ENCODE data around the gene KCNA10. TPM values are rescaled to one million over a fixed set of nuclear protein-coding genes. Genes with fewer than 3 reads are reported as not detected.
"Not testable (repeated sequence)": the region's sequence is repeated elsewhere in the genome, so short reads cannot be mapped to it uniquely, and the experiment has no call there.

Gene KCNA10
- total RNA-seq, 8 experiments from 2014 or later, result 0.08 to 0.43 (median 0.21) TPM; not detected in 4

GRCh38 chr1:110526201-110526780, 7.3 kb upstream of the KCNA10 start:
- in situ Hi-C loops (cut with MboI; ENCODE audit: low pct_unique_long_range_greater_than_20kb in 2 of 9, low sequenced_read_pairs in 9 of 9, unreplicated experiment in 9 of 9), result loop anchor here in 7 of 9 experiments (10.0 to 25.0 kb wide), 3 partner anchors 89 to 261 kb away; no protein-coding TSS in a partner anchor

GRCh38 chr1:110525249-110525595, 6.2 kb upstream of the KCNA10 start:
- no peak overlapping the region for H3K27ac ChIP-seq
- no peak overlapping the region for H3K4me3 ChIP-seq
- peak in 2 of 8 experiments; percentile 86 to 87 for ATAC-seq (replicated peaks in 6 of 8)
- 0 to 87% (median 80%) methylated on average over 4 to 6 of the region's 6 CpGs; no CpG with 5 or more reads in 4 of the 10 experiments for WGBS, 10 experiments
- in situ Hi-C loops (cut with MboI; ENCODE audit: low pct_unique_long_range_greater_than_20kb in 2 of 9, low sequenced_read_pairs in 9 of 9, unreplicated experiment in 9 of 9), result loop anchor here in 7 of 9 experiments (10.0 to 25.0 kb wide), 3 partner anchors 90 to 262 kb away; no protein-coding TSS in a partner anchor
- peaks cover 0 to 5% of the 10 kb centered on the region in 2 donors for H3K4me1 ChIP-seq (replicated peaks in 1 of 2)

More at GRCh38 chr1:110526201-110526780, 7.3 kb upstream of the KCNA10 start:
- peaks cover 0 to 5% of the 10 kb centered on the region in 2 donors for H3K4me1 ChIP-seq (replicated peaks in 1 of 2)
- no peak overlapping the region for H3K4me3 ChIP-seq
- no peak overlapping the region for H3K27ac ChIP-seq
- peak in 1 of 8 experiments; percentile 26 for ATAC-seq (replicated peaks in 6 of 8)
- 17 to 78% (median 60%) methylated on average over 1 to 6 of the region's 7 CpGs; no CpG with 5 or more reads in 2 of the 10 experiments for WGBS, 10 experiments

GRCh38 chr1:110524311-110525248, 5.6 kb upstream of the KCNA10 start:
- peaks cover 0 to 5% of the 10 kb centered on the region in 2 donors for H3K4me1 ChIP-seq (replicated peaks in 1 of 2)
- no peak overlapping the region for H3K4me3 ChIP-seq
- 0 to 83% (median 39%) methylated on average over 1 to 15 of the region's 20 CpGs; no CpG with 5 or more reads in 3 of the 10 experiments for WGBS, 10 experiments
- in situ Hi-C loops (cut with MboI; ENCODE audit: low pct_unique_long_range_greater_than_20kb in 2 of 9, low sequenced_read_pairs in 9 of 9, unreplicated experiment in 9 of 9), result loop anchor here (10.0 to 25.0 kb wide), 5 partner anchors 88 to 463 kb away; partner anchors contain the start of gene KCNA2 (in 4 of the 9)
- no peak overlapping the region for H3K27ac ChIP-seq
- ATAC-seq (replicated peaks in 6 of 8), result peak; percentile 62 to 97 (median 88)

- peaks cover 0 to 5% of the 10 kb centered on the region in 2 donors for H3K4me1 ChIP-seq (replicated peaks in 1 of 2)
- in situ Hi-C loops (cut with MboI; ENCODE audit: low pct_unique_long_range_greater_than_20kb in 2 of 9, low sequenced_read_pairs in 9 of 9, unreplicated experiment in 9 of 9), result loop anchor here in 7 of 9 experiments (10.0 to 25.0 kb wide), 4 partner anchors 89 to 464 kb away; partner anchors contain the start of gene KCNA2 (in 4 of the 7)
- no peak overlapping the region for H3K27ac ChIP-seq
- H3K4me3 ChIP-seq, result no peak overlapping the region
- ATAC-seq (replicated peaks in 6 of 8), result no peak
- WGBS, 10 experiments, result 58 to 59% methylated on average over 3 to 4 of the region's 4 CpGs; no CpG with 5 or more reads in 8 of the 10 experiments
Observed at GRCh38 chr1:110523011-110523410, 4.0 kb upstream of the KCNA10 start.

- H3K4me3 ChIP-seq, result no peak overlapping the region
- no peak overlapping the region for H3K27ac ChIP-seq
- ATAC-seq (replicated peaks in 6 of 8), result no peak
- 0 to 71% (median 58%) methylated on average over 1 to 5 of the region's 5 CpGs for WGBS, 10 experiments
- in situ Hi-C loops (cut with MboI; ENCODE audit: low pct_unique_long_range_greater_than_20kb in 2 of 9, low sequenced_read_pairs in 9 of 9, unreplicated experiment in 9 of 9), result loop anchor here in 7 of 9 experiments (10.0 to 25.0 kb wide), 4 partner anchors 90 to 465 kb away; partner anchors contain the start of gene KCNA2 (in 4 of the 7)
- H3K4me1 ChIP-seq (replicated peaks in 1 of 2), result peaks cover 0 to 5% of the 10 kb centered on the region in 2 donors
Observed at GRCh38 chr1:110522560-110522959, 3.6 kb upstream of the KCNA10 start.

- H3K4me3 ChIP-seq, result no peak overlapping the region
- no peak overlapping the region for H3K27ac ChIP-seq
- 17 to 69% (median 43%) methylated on average over 1 to 3 of the region's 3 CpGs; no CpG with 5 or more reads in 4 of the 10 experiments for WGBS, 10 experiments
- no peak for ATAC-seq (replicated peaks in 6 of 8)
- H3K4me1 ChIP-seq (replicated peaks in 1 of 2), result peaks cover 0 to 5% of the 10 kb centered on the region in 2 donors
- in situ Hi-C loops (cut with MboI; ENCODE audit: low pct_unique_long_range_greater_than_20kb in 2 of 9, low sequenced_read_pairs in 9 of 9, unreplicated experiment in 9 of 9), result loop anchor here in 7 of 9 experiments (10.0 to 25.0 kb wide), 4 partner anchors 91 to 466 kb away; partner anchors contain the start of gene KCNA2 (in 4 of the 7)
Observed at GRCh38 chr1:110520827-110521226, 1.9 kb upstream of the KCNA10 start.

GRCh38 chr1:110515891-110516290, 3.1 kb downstream of the KCNA10 start:
- Histone ChIP-seq H3K4me3 (no peak overlapping the region), H3K27ac (no peak overlapping the region), H3K4me1 (replicated peaks in 1 of 2) (peaks cover 0 to 11% of the 10 kb centered on the region in 2 donors)
- in situ Hi-C loops (cut with MboI; ENCODE audit: low pct_unique_long_range_greater_than_20kb in 2 of 9, low sequenced_read_pairs in 9 of 9, unreplicated experiment in 9 of 9), result loop anchor here in 7 of 9 experiments (10.0 to 25.0 kb wide), 4 partner anchors 96 to 471 kb away; partner anchors contain the start of gene KCNA2 (in 4 of the 7)
- WGBS, 10 experiments, result 0 to 80% (median 60%) methylated on average over 1 to 3 of the region's 5 CpGs; no CpG with 5 or more reads in 5 of the 10 experiments
- ATAC-seq (replicated peaks in 6 of 8), result no peak

- Histone ChIP-seq H3K4me1 (replicated peaks in 1 of 2) (peaks cover 0 to 11% of the 10 kb centered on the region in 2 donors), H3K27ac (no peak overlapping the region), H3K4me3 (no peak overlapping the region)
- in situ Hi-C loops (cut with MboI; ENCODE audit: low pct_unique_long_range_greater_than_20kb in 2 of 9, low sequenced_read_pairs in 9 of 9, unreplicated experiment in 9 of 9), result loop anchor here in 7 of 9 experiments (10.0 to 25.0 kb wide), 4 partner anchors 97 to 472 kb away; partner anchors contain the start of gene KCNA2 (in 4 of the 7)
- no peak for ATAC-seq (replicated peaks in 6 of 8)
Observed at GRCh38 chr1:110515041-110515440, 3.9 kb downstream of the KCNA10 start.

GRCh38 chr1:110513511-110513910, 5.5 kb downstream of the KCNA10 start:
- Histone ChIP-seq H3K4me3 (no peak overlapping the region), H3K27ac (peak overlapping the region in 1 of 2 donors; percentile 59), H3K4me1 (replicated peaks in 1 of 2) (peaks cover 0 to 11% of the 10 kb centered on the region in 2 donors)
- WGBS, 10 experiments, result 0 to 61% (median 29%) methylated on average over 1 to 7 of the region's 8 CpGs; no CpG with 5 or more reads in 3 of the 10 experiments
- peak; percentile 82 to 99 (median 98) for ATAC-seq (replicated peaks in 6 of 8)
- in situ Hi-C loops (cut with MboI; ENCODE audit: low pct_unique_long_range_greater_than_20kb in 2 of 9, low sequenced_read_pairs in 9 of 9, unreplicated experiment in 9 of 9), result loop anchor here in 7 of 9 experiments (10.0 to 25.0 kb wide), 4 partner anchors 99 to 474 kb away; partner anchors contain the start of gene KCNA2 (in 4 of the 7)

- in situ Hi-C loops (cut with MboI; ENCODE audit: low pct_unique_long_range_greater_than_20kb in 2 of 9, low sequenced_read_pairs in 9 of 9, unreplicated experiment in 9 of 9), result loop anchor here in 7 of 9 experiments (10.0 to 25.0 kb wide), 4 partner anchors 101 to 476 kb away; partner anchors contain the start of gene KCNA2 (in 4 of the 7)
- Histone ChIP-seq H3K27ac (no peak overlapping the region), H3K4me3 (no peak overlapping the region), H3K4me1 (replicated peaks in 1 of 2) (peaks cover 0 to 11% of the 10 kb centered on the region in 2 donors)
- WGBS, 10 experiments, result 50 to 100% (median 94%) methylated on average over 1 to 6 of the region's 6 CpGs
- no peak for ATAC-seq (replicated peaks in 6 of 8)
Observed at GRCh38 chr1:110511436-110511835, 7.5 kb downstream of the KCNA10 start.

GRCh38 chr1:110510921-110511320, 8.1 kb downstream of the KCNA10 start:
- H3K4me3 ChIP-seq; H3K27ac ChIP-seq; ATAC-seq (replicated peaks in 6 of 8): not testable (repeated sequence)
- in situ Hi-C loops (cut with MboI; ENCODE audit: low pct_unique_long_range_greater_than_20kb in 2 of 9, low sequenced_read_pairs in 9 of 9, unreplicated experiment in 9 of 9), result loop anchor here in 7 of 9 experiments (10.0 to 25.0 kb wide), 4 partner anchors 101 to 476 kb away; partner anchors contain the start of gene KCNA2 (in 4 of the 7)
- 0 to 100% (median 87%) methylated on average over 1 to 5 of the region's 5 CpGs; no CpG with 5 or more reads in 3 of the 10 experiments for WGBS, 10 experiments
- H3K4me1 ChIP-seq (replicated peaks in 1 of 2), result peaks cover 0 to 11% of the 10 kb centered on the region in 2 donors

- no peak for ATAC-seq (replicated peaks in 6 of 8)
- WGBS, 10 experiments, result 33 to 100% (median 86%) methylated on average over 1 to 6 of the region's 6 CpGs; no CpG with 5 or more reads in 1 of the 10 experiments
- no peak overlapping the region for H3K27ac ChIP-seq
- in situ Hi-C loops (cut with MboI; ENCODE audit: low pct_unique_long_range_greater_than_20kb in 2 of 9, low sequenced_read_pairs in 9 of 9, unreplicated experiment in 9 of 9), result loop anchor here in 7 of 9 experiments (10.0 to 25.0 kb wide), 4 partner anchors 103 to 478 kb away; partner anchors contain the start of gene KCNA2 (in 4 of the 7)
- peaks cover 0 to 11% of the 10 kb centered on the region in 2 donors for H3K4me1 ChIP-seq (replicated peaks in 1 of 2)
- H3K4me3 ChIP-seq, result no peak overlapping the region
Observed at GRCh38 chr1:110509655-110510054, 9.3 kb downstream of the KCNA10 start.

All from motor neuron (in vitro differentiated cells).